Measurements from ENCODE around the gene DTNB.

DNA sequence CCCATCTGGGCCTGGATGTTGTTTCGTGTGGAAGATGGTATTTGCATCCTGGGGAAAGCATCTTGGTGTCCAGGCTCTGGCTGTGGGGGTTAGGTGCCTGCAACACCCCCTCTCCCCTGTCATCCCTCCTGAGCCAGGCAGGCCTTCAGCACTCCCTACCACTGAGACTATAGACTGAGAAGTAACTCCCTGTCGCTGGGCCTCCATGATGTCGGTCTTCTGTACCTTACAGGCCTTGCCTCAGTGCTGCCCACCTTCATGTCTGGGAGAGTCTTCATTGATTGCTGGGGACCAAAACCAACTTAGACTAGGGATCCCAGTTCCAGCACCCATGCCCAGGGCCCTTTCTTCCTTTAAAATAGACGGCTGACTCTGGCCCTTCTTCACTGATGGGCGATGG, 298.6 kb downstream of the DTNB start:
- TF ChIP-seq POLR2AphosphoS5 (IDR thresholded peaks at IDR 0.05; ENCODE audit: low read depth, low read length) (no peak), SIN3A (IDR thresholded peaks at IDR 0.05; ENCODE audit: borderline replicate concordance, insufficient read depth, low read length) (no peak)

Data from PFSK-1 (cell line).